Calu3 (cell line): ENCODE measurements around the gene KLF9. TPM values are rescaled to one million over a fixed set of nuclear protein-coding genes. Genes with fewer than 3 reads are reported as not detected.

ENCODE experiments used
- BruUV-seq: library from RNA; stranded (reverse); fragments of 400-500 nt; replicated peaks from 2 replicates; lab custom pipeline; 2021; lab: Mats Ljungman, UMichigan
- CTCF ChIA-PET: fragments of 300-600 bp; sonication (Branson Sonifier 250); formaldehyde crosslinking; loops from one replicate; lab custom pipeline; 2022; ENCODE audit warnings: antibody characterized with exemption; lab: Charles Lee
- DNase-seq: peaks from one replicate; pipeline ENCODE4 v3.0.0; 2022
- H3K27ac Mint-ChIP-seq: one replicate; pipeline ENCODE4 v1.8.0; 2022; ENCODE audit warnings: mixed read lengths; ENCODE audit not compliant: unreplicated experiment
- H3K27me3 Mint-ChIP-seq: one replicate; pipeline ENCODE4 v1.8.0; 2022; ENCODE audit warnings: mixed read lengths; ENCODE audit not compliant: unreplicated experiment
- H3K36me3 Mint-ChIP-seq: one replicate; pipeline ENCODE4 v1.8.0; 2022; ENCODE audit warnings: mild to moderate bottlenecking, moderate library complexity, mixed read lengths; ENCODE audit not compliant: insufficient read depth, unreplicated experiment
- H3K4me1 Mint-ChIP-seq: one replicate; pipeline ENCODE4 v1.8.0; 2022; ENCODE audit warnings: mild to moderate bottlenecking, low read depth, mixed read lengths; ENCODE audit not compliant: unreplicated experiment
- H3K4me3 Mint-ChIP-seq: one replicate; pipeline ENCODE4 v1.8.0; 2022; ENCODE audit warnings: mild to moderate bottlenecking, low read depth, moderate library complexity, mixed read lengths; ENCODE audit not compliant: unreplicated experiment
- H3K9me3 Mint-ChIP-seq: one replicate; pipeline ENCODE4 v1.8.0; 2022; ENCODE audit warnings: low read depth, mixed read lengths; ENCODE audit not compliant: unreplicated experiment
- intact Hi-C: fragments of 100-400 bp; cut with micrococcal nuclease; formaldehyde crosslinking; loops from one replicate; pipeline ENCODE4 v1.10.0; 2022; ENCODE audit not compliant: unreplicated experiment
- total RNA-seq: library from RNA; stranded (reverse); gene quantifications from 2 replicates; pipeline ENCODE4 v1.2.3, GENCODE V29; 2022
- TF ChIP-seq, protein P1 (sequence below): fragments of 200-600 bp; IDR thresholded peaks from one replicate; pipeline ENCODE4 v1.8.0; 2022; ENCODE audit warnings: antibody characterized with exemption; ENCODE audit not compliant: unreplicated experiment

Gene KLF9
- total RNA-seq, 1 experiment from 2014 or later = 0.87 TPM

DNA sequence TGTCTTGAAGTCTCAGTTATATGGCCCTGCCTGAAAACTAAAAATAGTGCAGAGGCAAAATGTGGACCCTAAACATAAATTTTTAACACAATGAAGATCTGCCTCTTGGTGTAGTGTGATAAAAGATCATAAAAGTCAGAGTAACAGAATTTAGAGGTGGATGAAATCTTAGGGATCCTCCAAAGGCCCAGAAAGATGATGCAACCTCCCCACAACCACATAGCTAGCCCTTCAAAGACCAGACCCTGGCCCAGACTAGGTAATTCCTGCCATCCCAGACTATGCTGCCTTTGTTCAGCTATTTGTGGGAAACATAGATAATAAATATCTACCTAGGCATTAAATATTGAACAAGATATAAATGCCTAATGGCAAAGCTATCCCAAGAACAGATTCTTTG is 15.3 kb downstream of the KLF9 start:
- H3K27ac Mint-ChIP-seq = no peak overlapping the region
- BruUV-seq = no TSS peak
- H3K4me3 Mint-ChIP-seq = no peak overlapping the region
- H3K9me3 Mint-ChIP-seq = no peaks in the 10 kb centered on the region
- TF ChIP-seq, protein P1, sequence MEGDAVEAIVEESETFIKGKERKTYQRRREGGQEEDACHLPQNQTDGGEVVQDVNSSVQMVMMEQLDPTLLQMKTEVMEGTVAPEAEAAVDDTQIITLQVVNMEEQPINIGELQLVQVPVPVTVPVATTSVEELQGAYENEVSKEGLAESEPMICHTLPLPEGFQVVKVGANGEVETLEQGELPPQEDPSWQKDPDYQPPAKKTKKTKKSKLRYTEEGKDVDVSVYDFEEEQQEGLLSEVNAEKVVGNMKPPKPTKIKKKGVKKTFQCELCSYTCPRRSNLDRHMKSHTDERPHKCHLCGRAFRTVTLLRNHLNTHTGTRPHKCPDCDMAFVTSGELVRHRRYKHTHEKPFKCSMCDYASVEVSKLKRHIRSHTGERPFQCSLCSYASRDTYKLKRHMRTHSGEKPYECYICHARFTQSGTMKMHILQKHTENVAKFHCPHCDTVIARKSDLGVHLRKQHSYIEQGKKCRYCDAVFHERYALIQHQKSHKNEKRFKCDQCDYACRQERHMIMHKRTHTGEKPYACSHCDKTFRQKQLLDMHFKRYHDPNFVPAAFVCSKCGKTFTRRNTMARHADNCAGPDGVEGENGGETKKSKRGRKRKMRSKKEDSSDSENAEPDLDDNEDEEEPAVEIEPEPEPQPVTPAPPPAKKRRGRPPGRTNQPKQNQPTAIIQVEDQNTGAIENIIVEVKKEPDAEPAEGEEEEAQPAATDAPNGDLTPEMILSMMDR = no peak
- no peaks in the 10 kb centered on the region for H3K27me3 Mint-ChIP-seq
- CTCF ChIA-PET = no interaction called here
- no peak for DNase-seq
- no peaks in the 10 kb centered on the region for H3K36me3 Mint-ChIP-seq
- H3K4me1 Mint-ChIP-seq = no peaks in the 10 kb centered on the region
- intact Hi-C loops = no loop called here

DNA sequence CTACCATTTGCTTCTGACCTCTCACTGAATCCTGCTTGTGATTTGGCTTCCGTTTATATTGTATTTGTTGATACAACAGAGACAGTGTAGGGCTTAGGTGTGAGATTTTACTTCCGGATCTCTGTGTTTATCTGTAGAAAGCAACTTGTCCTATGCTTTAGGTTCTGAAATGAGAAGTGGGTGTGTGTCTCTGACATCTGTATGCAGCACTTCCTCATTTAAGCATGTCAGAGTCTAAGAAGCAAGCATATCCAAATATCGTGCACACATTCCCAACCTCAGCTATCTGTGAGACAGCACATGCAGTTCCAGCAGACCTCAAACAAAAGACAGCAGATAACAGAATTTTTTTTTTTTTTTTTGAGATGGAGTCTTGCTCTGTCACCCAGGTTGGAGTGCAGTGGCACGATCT is 16.3 kb downstream of the KLF9 start:
- Mint-ChIP-seq H3K4me1 (no peaks in the 10 kb centered on the region), H3K27ac (no peak overlapping the region), H3K36me3 (no peaks in the 10 kb centered on the region), H3K9me3 (no peaks in the 10 kb centered on the region), H3K4me3 (no peak overlapping the region), H3K27me3 (no peaks in the 10 kb centered on the region)
- CTCF ChIA-PET = no interaction called here
- TF ChIP-seq, protein P1 = no peak
- intact Hi-C loops = no loop called here
- no peak for DNase-seq
- no TSS peak for BruUV-seq

DNA sequence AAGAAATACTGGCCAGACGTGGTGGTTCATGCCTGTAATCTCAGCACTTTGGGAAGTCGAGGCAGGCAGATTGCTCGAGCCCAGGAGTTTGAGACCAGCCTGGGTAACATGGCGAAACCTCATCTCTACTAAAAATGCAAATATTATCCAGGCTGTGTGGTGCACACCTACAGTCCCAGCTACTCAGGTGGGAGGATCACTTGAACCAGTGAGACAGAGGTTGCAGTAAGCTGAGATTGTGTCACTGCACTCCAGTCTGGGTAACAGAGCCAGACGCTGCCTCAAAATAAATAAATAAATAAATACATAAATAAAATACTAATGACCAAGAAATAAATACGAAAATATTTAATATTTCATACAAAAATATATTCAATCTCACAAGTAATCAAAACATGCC is 18.8 kb downstream of the KLF9 start:
- no peak overlapping the region for H3K4me3 Mint-ChIP-seq
- CTCF ChIA-PET = no interaction called here
- intact Hi-C loops = no loop called here
- H3K27ac Mint-ChIP-seq = no peak overlapping the region
- TF ChIP-seq, protein P1 = no peak
- BruUV-seq = no TSS peak
- H3K36me3 Mint-ChIP-seq = no peaks in the 10 kb centered on the region
- no peaks in the 10 kb centered on the region for H3K4me1 Mint-ChIP-seq
- H3K9me3 Mint-ChIP-seq = no peaks in the 10 kb centered on the region
- DNase-seq = no peak
- H3K27me3 Mint-ChIP-seq = no peaks in the 10 kb centered on the region

DNA sequence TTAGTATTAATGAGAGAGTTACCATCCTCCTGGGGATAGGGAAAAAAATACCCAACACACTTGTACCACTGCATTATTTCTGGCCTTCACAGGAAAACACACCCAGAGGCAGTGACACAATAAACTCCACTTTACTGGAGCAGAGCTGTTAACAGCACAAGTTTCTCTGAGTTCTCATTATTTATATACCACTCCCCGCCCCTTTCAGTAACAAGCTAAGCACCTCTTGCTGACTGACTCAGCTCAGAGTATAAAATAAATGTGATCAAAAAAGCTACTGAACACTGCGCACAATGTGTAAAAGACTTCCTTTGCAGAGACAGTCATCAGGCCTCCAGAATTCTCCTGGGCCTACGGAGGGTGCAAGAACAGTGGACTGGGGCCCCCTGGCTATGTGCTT is 21.6 kb downstream of the KLF9 start:
- Mint-ChIP-seq H3K27ac (no peak overlapping the region), H3K9me3 (no peaks in the 10 kb centered on the region), H3K27me3 (no peaks in the 10 kb centered on the region), H3K4me1 (no peaks in the 10 kb centered on the region), H3K36me3 (no peaks in the 10 kb centered on the region), H3K4me3 (no peak overlapping the region)
- CTCF ChIA-PET = no interaction called here
- DNase-seq = no peak
- intact Hi-C loops = no loop called here
- BruUV-seq = no TSS peak
- TF ChIP-seq, protein P1 = no peak
